Fibroblast of pulmonary artery (primary cell): ENCODE measurements around the gene MTMR3.
A peak's percentile ranks its signal among the peaks of the same experiment; 100 is the strongest.
"Not testable (repeated sequence)": the region's sequence is repeated elsewhere in the genome, so short reads cannot be mapped to it uniquely, and the experiment has no call there.

Experiments
- DNase-seq: peaks from one replicate; pipeline ENCODE4 v3.0.0-alpha.2; 2010; ENCODE audit warnings: low read depth
- H3K4me3 ChIP-seq: replicated peaks from 2 replicates; pipeline ENCODE4 v1.5.1; 2011; ENCODE audit warnings: low read depth, mild to moderate bottlenecking, control low read depth, low read length, moderate library complexity
- CTCF ChIP-seq: IDR thresholded peaks from 2 replicates; pipeline ENCODE4 v1.5.1; 2011; ENCODE audit warnings: mild to moderate bottlenecking, control low read depth, low read length, inconsistent platforms; ENCODE audit errors: missing control alignments

The MTMR3 gene

GRCh38 chr22:29883045-29883774 is at the start of gene MTMR3:
Gene MTMR3, plus strand, starts transcription at chr22:29883174. Its CDS starts 87,886 bp downstream, at chr22:29971060.
- DNase-seq = peak; percentile 91
- H3K4me3 ChIP-seq = peak within 1 kb of the TSS; percentile 85
- TF ChIP-seq CTCF = no peak

GRCh38 chr22:29833392-29833965 is 49.5 kb upstream of the MTMR3 start:
- no peak for DNase-seq
- no peak overlapping the region for H3K4me3 ChIP-seq
- TF ChIP-seq CTCF = no peak

- TF ChIP-seq CTCF = no peak
- H3K4me3 ChIP-seq = no peak overlapping the region
- no peak for DNase-seq
Measured at GRCh38 chr22:29834046-29834445, 48.9 kb upstream of the MTMR3 start.

GRCh38 chr22:29836791-29837370 is 46.1 kb upstream of the MTMR3 start:
- peak overlapping the region; percentile 91 for H3K4me3 ChIP-seq
- not testable (repeated sequence) for DNase-seq

- DNase-seq = peak; percentile 95
- peak within 1 kb of the TSS; percentile 91 for H3K4me3 ChIP-seq
- no peak for TF ChIP-seq CTCF
Measured at GRCh38 chr22:29837741-29838598, 45.0 kb upstream of the MTMR3 start, which contains the start of gene ASCC2. Gene ASCC2, minus strand, starts transcription at chr22:29838274. Its CDS starts 5,949 bp downstream, at chr22:29832325.

GRCh38 chr22:29838599-29838956 is 44.4 kb upstream of the MTMR3 start:
- peak overlapping the region; percentile 91 for H3K4me3 ChIP-seq
- no peak for DNase-seq
- TF ChIP-seq CTCF = no peak

- no peak overlapping the region for H3K4me3 ChIP-seq
- DNase-seq = no peak
- no peak for TF ChIP-seq CTCF
Measured at GRCh38 chr22:29839039-29839438, 43.9 kb upstream of the MTMR3 start.
